Activated T-helper 1 cell treated with anti-CD3 and anti-CD28 coated beads, Interleukin-12 subunit alpha, Interleukin-12 subunit beta, Interleukin-2, Interleukin-4 antibody, amounts not matched to agents 30 ng/mL and 10 ng/mL and 1 ng/mL, durations not matched to agents 14 hours and 24 hours and 36 hours (primary cell): ENCODE results near the gene HDGFL3. TPM values are rescaled to one million over a fixed set of nuclear protein-coding genes. Genes with fewer than 3 reads are reported as not detected.
"Not testable (repeated sequence)": the region's sequence is repeated elsewhere in the genome, so short reads cannot be mapped to it uniquely, and the experiment has no call there.

ENCODE experiments used
- DNase-seq: peaks from one replicate; pipeline ENCODE4 v3.0.0; 2021; ENCODE audit warnings: low spot score
- H3K27ac Mint-ChIP-seq: one replicate; pipeline ENCODE4 v1.8.0; 2021; ENCODE audit warnings: mild to moderate bottlenecking, mixed read lengths
- H3K27me3 Mint-ChIP-seq: one replicate; pipeline ENCODE4 v1.8.0; 2022; ENCODE audit warnings: mild to moderate bottlenecking, moderate library complexity, mixed read lengths; ENCODE audit not compliant: insufficient read depth
- H3K36me3 Mint-ChIP-seq: one replicate; pipeline ENCODE4 v1.8.0; 2021; ENCODE audit warnings: low read depth, mixed read lengths
- H3K4me1 Mint-ChIP-seq: one replicate; pipeline ENCODE4 v1.8.0; 2021; ENCODE audit warnings: low read depth, mixed read lengths
- H3K4me3 Mint-ChIP-seq: one replicate; pipeline ENCODE4 v1.8.0; 2021; ENCODE audit warnings: mild to moderate bottlenecking, moderate library complexity, mixed read lengths
- H3K9me3 Mint-ChIP-seq: one replicate; pipeline ENCODE4 v1.8.0; 2021; ENCODE audit warnings: mixed read lengths
- intact Hi-C: fragments of 100-400 bp; cut with micrococcal nuclease; formaldehyde crosslinking; loops from one replicate; pipeline ENCODE4 v1.15.1; 2024
- total RNA-seq: library from RNA; stranded (reverse); gene quantifications from 2 replicates; pipeline ENCODE4 v1.2.3, GENCODE V29; 2022

HDGFL3 gene
- total RNA-seq, 1 donor from 2014 or later = 57.5 TPM

- peaks cover 5% of the 10 kb centered on the region for H3K4me1 Mint-ChIP-seq
- H3K9me3 Mint-ChIP-seq = peaks cover 10% of the 10 kb centered on the region
- no peak for DNase-seq
- no peaks in the 10 kb centered on the region for H3K36me3 Mint-ChIP-seq
- intact Hi-C loops = no loop called here
- no peak overlapping the region for H3K4me3 Mint-ChIP-seq
- H3K27me3 Mint-ChIP-seq = peaks cover 52% of the 10 kb centered on the region
- H3K27ac Mint-ChIP-seq = no peak overlapping the region
Observed at GRCh38 chr15:83102346-83102745, 105.3 kb downstream of the HDGFL3 start.

GRCh38 chr15:83100097-83100646 lies 107.5 kb downstream of the HDGFL3 start:
- H3K27me3 Mint-ChIP-seq = peaks cover 46% of the 10 kb centered on the region

GRCh38 chr15:83099290-83099689 lies 108.3 kb downstream of the HDGFL3 start:
- intact Hi-C loops = no loop called here
- H3K27me3 Mint-ChIP-seq = peaks cover 48% of the 10 kb centered on the region
- H3K27ac Mint-ChIP-seq = no peak overlapping the region
- H3K36me3 Mint-ChIP-seq = no peaks in the 10 kb centered on the region
- H3K9me3 Mint-ChIP-seq = peaks cover 16% of the 10 kb centered on the region
- no peak overlapping the region for H3K4me3 Mint-ChIP-seq
- H3K4me1 Mint-ChIP-seq = no peaks in the 10 kb centered on the region
- no peak for DNase-seq

More at GRCh38 chr15:83100097-83100646, 107.5 kb downstream of the HDGFL3 start:
- Mint-ChIP-seq H3K27ac (no peak overlapping the region), H3K9me3 (peaks cover 16% of the 10 kb centered on the region), H3K4me3 (no peak overlapping the region), H3K4me1 (no peaks in the 10 kb centered on the region), H3K36me3 (no peaks in the 10 kb centered on the region)
- intact Hi-C loops = no loop called here
- no peak for DNase-seq

GRCh38 chr15:83098079-83098478 lies 109.5 kb downstream of the HDGFL3 start:
- peaks cover 48% of the 10 kb centered on the region for H3K27me3 Mint-ChIP-seq
- no peak overlapping the region for H3K27ac Mint-ChIP-seq
- no peak for DNase-seq
- intact Hi-C loops = no loop called here
- no peaks in the 10 kb centered on the region for H3K36me3 Mint-ChIP-seq
- H3K9me3 Mint-ChIP-seq = peaks cover 16% of the 10 kb centered on the region
- no peaks in the 10 kb centered on the region for H3K4me1 Mint-ChIP-seq
- H3K4me3 Mint-ChIP-seq = no peak overlapping the region

- Mint-ChIP-seq H3K27me3 (peaks cover 29% of the 10 kb centered on the region), H3K4me1 (peaks cover 7% of the 10 kb centered on the region), H3K4me3 (no peak overlapping the region), H3K27ac (no peak overlapping the region), H3K9me3 (peaks cover 16% of the 10 kb centered on the region), H3K36me3 (no peaks in the 10 kb centered on the region)
- DNase-seq = no peak
- intact Hi-C loops = no loop called here
Observed at GRCh38 chr15:83094583-83094982, 113.0 kb downstream of the HDGFL3 start.

- Mint-ChIP-seq H3K4me1 (peaks cover 7% of the 10 kb centered on the region), H3K36me3 (no peaks in the 10 kb centered on the region), H3K27ac (peak overlapping the region; percentile 51), H3K4me3 (no peak overlapping the region), H3K27me3 (peaks cover 18% of the 10 kb centered on the region), H3K9me3 (peaks cover 7% of the 10 kb centered on the region)
- intact Hi-C loops = no loop called here
- no peak for DNase-seq
Observed at GRCh38 chr15:83092309-83092976, 115.2 kb downstream of the HDGFL3 start.

- H3K4me3 Mint-ChIP-seq, H3K9me3 Mint-ChIP-seq, intact Hi-C loops, DNase-seq, H3K36me3 Mint-ChIP-seq, H3K4me1 Mint-ChIP-seq: not testable (repeated sequence)
- Mint-ChIP-seq H3K27ac (peak overlapping the region; percentile 51), H3K27me3 (peaks cover 17% of the 10 kb centered on the region)
Observed at GRCh38 chr15:83091965-83092308, 115.7 kb downstream of the HDGFL3 start.

GRCh38 chr15:83090465-83090864 lies 117.2 kb downstream of the HDGFL3 start:
- no peak for DNase-seq
- peaks cover 19% of the 10 kb centered on the region for H3K27me3 Mint-ChIP-seq
- H3K4me1 Mint-ChIP-seq = peaks cover 7% of the 10 kb centered on the region
- H3K4me3 Mint-ChIP-seq = no peak overlapping the region
- no peaks in the 10 kb centered on the region for H3K9me3 Mint-ChIP-seq
- intact Hi-C loops = no loop called here
- H3K36me3 Mint-ChIP-seq = no peaks in the 10 kb centered on the region
- no peak overlapping the region for H3K27ac Mint-ChIP-seq

- Mint-ChIP-seq H3K27me3 (peaks cover 22% of the 10 kb centered on the region), H3K4me3 (no peak overlapping the region), H3K27ac (no peak overlapping the region), H3K36me3 (no peaks in the 10 kb centered on the region), H3K9me3 (no peaks in the 10 kb centered on the region), H3K4me1 (peaks cover 7% of the 10 kb centered on the region)
- intact Hi-C loops = no loop called here
- no peak for DNase-seq
Observed at GRCh38 chr15:83088876-83089275, 118.7 kb downstream of the HDGFL3 start.

- Mint-ChIP-seq H3K4me3 (no peak overlapping the region), H3K27ac (no peak overlapping the region), H3K27me3 (peaks cover 28% of the 10 kb centered on the region), H3K4me1 (peaks cover 6% of the 10 kb centered on the region), H3K36me3 (no peaks in the 10 kb centered on the region), H3K9me3 (no peaks in the 10 kb centered on the region)
- no peak for DNase-seq
- intact Hi-C loops = no loop called here
Observed at GRCh38 chr15:83087576-83087975, 120.0 kb downstream of the HDGFL3 start.

- DNase-seq = not testable (repeated sequence)
Observed at GRCh38 chr15:83085864-83086552, 121.6 kb downstream of the HDGFL3 start.

GRCh38 chr15:83085461-83085860 lies 122.2 kb downstream of the HDGFL3 start:
- H3K9me3 Mint-ChIP-seq, H3K36me3 Mint-ChIP-seq, DNase-seq, H3K4me3 Mint-ChIP-seq, H3K27ac Mint-ChIP-seq, intact Hi-C loops, H3K4me1 Mint-ChIP-seq: not testable (repeated sequence)
- H3K27me3 Mint-ChIP-seq = peaks cover 37% of the 10 kb centered on the region

More at GRCh38 chr15:83085864-83086552, 121.6 kb downstream of the HDGFL3 start:
- H3K36me3 Mint-ChIP-seq, H3K4me3 Mint-ChIP-seq, H3K9me3 Mint-ChIP-seq, H3K27ac Mint-ChIP-seq, H3K4me1 Mint-ChIP-seq, intact Hi-C loops: not testable (repeated sequence)
- peaks cover 35% of the 10 kb centered on the region for H3K27me3 Mint-ChIP-seq

GRCh38 chr15:83082730-83083386 lies 124.8 kb downstream of the HDGFL3 start:
- H3K9me3 Mint-ChIP-seq = no peaks in the 10 kb centered on the region
- peaks cover 9% of the 10 kb centered on the region for H3K4me1 Mint-ChIP-seq
- intact Hi-C loops = no loop called here
- H3K27ac Mint-ChIP-seq = no peak overlapping the region
- H3K4me3 Mint-ChIP-seq = no peak overlapping the region
- H3K27me3 Mint-ChIP-seq = peaks cover 45% of the 10 kb centered on the region
- no peaks in the 10 kb centered on the region for H3K36me3 Mint-ChIP-seq
- DNase-seq = no peak
